H1 (cell line): ENCODE data around the gene ZSCAN20. TPM values are rescaled to one million over a fixed set of nuclear protein-coding genes. Genes with fewer than 3 reads are reported as not detected.

Experiments used
- CTCF ChIA-PET: fragments of 300-600 bp; sonication (Branson Sonifier 250); formaldehyde crosslinking; loops from one replicate; lab custom pipeline; 2021; ENCODE audit not compliant: partially characterized antibody; lab: Charles Lee
- POLR2A ChIA-PET: fragments of 300-600 bp; sonication (Branson Sonifier 250); formaldehyde crosslinking; loops from one replicate; lab custom pipeline; 2021; ENCODE audit warnings: inconsistent platforms; ENCODE audit not compliant: partially characterized antibody; lab: Charles Lee
- DNase-seq, 2 experiments: peaks; one replicate each; pipeline versions ENCODE4 v3.0.0 to v3.0.0-alpha.2; 2010 to 2022; ENCODE audit warnings: low spot score in 2 of 2, low read depth in 1 of 2, mixed read lengths in 1 of 2
- FAIRE-seq: peaks from 2 replicates; lab custom pipeline; 2011; peaks lifted over from hg19 to GRCh38; lab: Jason Lieb, UNC
- H2AFZ ChIP-seq: 2 replicates; pipeline ENCODE4 v1.8.1; 2012; ENCODE audit warnings: low read length, inconsistent platforms
- H2AK5ac ChIP-seq: 2 replicates; pipeline ENCODE4 v1.6.1; 2013; ENCODE audit warnings: low read depth, low read length
- H2BK120ac ChIP-seq: replicated peaks from 2 replicates; pipeline ENCODE3; 2013; ENCODE audit warnings: low read depth, low read length, inconsistent platforms
- H2BK12ac ChIP-seq: 2 replicates; pipeline ENCODE4 v1.6.1; 2013; ENCODE audit warnings: low read depth, low read length
- H2BK15ac ChIP-seq: 2 replicates; pipeline ENCODE4 v1.6.1; 2013; ENCODE audit warnings: low read length
- H2BK20ac ChIP-seq: 2 replicates; pipeline ENCODE4 v1.6.1; 2013; ENCODE audit warnings: low read length
- H2BK5ac ChIP-seq: 2 replicates; pipeline ENCODE4 v1.6.1; 2013; ENCODE audit warnings: low read depth, low read length
- H3K14ac ChIP-seq: 2 replicates; pipeline ENCODE4 v1.6.1; 2013; ENCODE audit warnings: inconsistent platforms; ENCODE audit not compliant: insufficient read length
- H3K18ac ChIP-seq: 2 replicates; pipeline ENCODE4 v1.6.1; 2013; ENCODE audit warnings: low read length; ENCODE audit errors: extremely low read depth
- H3K23ac ChIP-seq: 2 replicates; pipeline ENCODE4 v1.6.1; 2013; ENCODE audit warnings: inconsistent platforms; ENCODE audit not compliant: insufficient read length
- H3K23me2 ChIP-seq: 2 replicates; pipeline ENCODE4 v1.6.1; 2013; ENCODE audit warnings: low read depth, low read length
- H3K27ac ChIP-seq: 2 replicates; pipeline ENCODE4 v1.6.1; 2011; ENCODE audit warnings: low read depth, low read length, inconsistent platforms
- H3K27me3 ChIP-seq, 4 experiments: replicated peaks in 1 of 4; 1 replicate in 1 of 4; 2 replicates in 3 of 4; pipeline versions ENCODE4 v1.6.1 to v1.8.1; 2011 to 2013; ENCODE audit warnings: low read length in 3 of 4, mild to moderate bottlenecking in 3 of 4, inconsistent platforms in 2 of 4, mixed read lengths in 2 of 4, moderate library complexity in 1 of 4; ENCODE audit not compliant: control insufficient read depth in 3 of 4, insufficient read depth in 3 of 4; ENCODE audit errors: extremely low read depth in 1 of 4
- H3K36me3 ChIP-seq, 4 experiments: 2 replicates each; pipeline versions ENCODE4 v1.6.1 to v1.8.1; 2011 to 2013; ENCODE audit warnings: mild to moderate bottlenecking in 4 of 4, low read length in 3 of 4, moderate library complexity in 2 of 4, control low read depth in 1 of 4, inconsistent platforms in 1 of 4; ENCODE audit not compliant: insufficient read depth in 4 of 4, control insufficient read depth in 2 of 4
- H3K4ac ChIP-seq: replicated peaks from 2 replicates; pipeline ENCODE3; 2013; ENCODE audit warnings: low read length, low read depth, mixed read lengths, inconsistent platforms; ENCODE audit not compliant: insufficient read length
- H3K4me1 ChIP-seq, 4 experiments: replicated peaks in 1 of 4; 1 replicate in 1 of 4; 2 replicates in 3 of 4; pipeline versions ENCODE4 v1.6.1 to v1.8.1; 2011 to 2013; ENCODE audit warnings: low read length in 3 of 4, inconsistent platforms in 2 of 4, mixed read lengths in 1 of 4; ENCODE audit not compliant: insufficient read depth in 4 of 4, control insufficient read depth in 3 of 4
- H3K4me2 ChIP-seq, 2 experiments: 2 replicates each; pipeline versions ENCODE4 v1.6.1 to v1.8.1; 2011 to 2013; ENCODE audit warnings: low read depth in 2 of 2, low read length in 2 of 2, control low read depth in 1 of 2, inconsistent platforms in 1 of 2, mild to moderate bottlenecking in 1 of 2; ENCODE audit not compliant: insufficient read depth in 1 of 2
- H3K4me3 ChIP-seq, 4 experiments: fragments of 200-600, 300-600 bp in 1 of 4; sonication (generic), shearing (Covaris generic), sonication (Bioruptor Twin) in 1 of 4; 2 replicates each; pipeline versions ENCODE4 v1.5.1 to v1.8.1; 2011 to 2016; ENCODE audit warnings: low read length in 4 of 4, low read depth in 3 of 4, control low read depth in 2 of 4, inconsistent platforms in 2 of 4, mild to moderate bottlenecking in 2 of 4, mixed read lengths in 1 of 4, moderate library complexity in 1 of 4; ENCODE audit not compliant: insufficient read depth in 2 of 4; ENCODE audit errors: extremely low read depth in 1 of 4
- H3K56ac ChIP-seq: replicated peaks from 2 replicates; pipeline ENCODE3; 2013; ENCODE audit warnings: low read depth, mild to moderate bottlenecking, mixed read lengths, low read length, inconsistent platforms; ENCODE audit not compliant: insufficient read length
- H3K79me1 ChIP-seq: 2 replicates; pipeline ENCODE4 v1.6.1; 2013; ENCODE audit warnings: low read depth, low read length, control low read depth
- H3K79me2 ChIP-seq, 2 experiments: 2 replicates each; pipeline versions ENCODE4 v1.6.1 to v1.8.1; 2012 to 2013; ENCODE audit warnings: low read length in 2 of 2, mild to moderate bottlenecking in 2 of 2, inconsistent platforms in 1 of 2; ENCODE audit not compliant: insufficient read depth in 2 of 2, control insufficient read depth in 1 of 2
- H3K9ac ChIP-seq, 4 experiments: replicated peaks in 1 of 4; 1 replicate in 1 of 4; 2 replicates in 3 of 4; pipeline versions ENCODE4 v1.6.1 to v1.8.1; 2011 to 2013; ENCODE audit warnings: low read depth in 3 of 4, low read length in 3 of 4, control low read depth in 2 of 4, mild to moderate bottlenecking in 2 of 4, moderate library complexity in 2 of 4, inconsistent platforms in 1 of 4; ENCODE audit errors: extremely low read depth in 1 of 4
- H3K9me3 ChIP-seq, 2 experiments: 2 replicates each; pipeline versions ENCODE4 v1.6.1 to v1.8.1; 2012 to 2013; ENCODE audit warnings: mild to moderate bottlenecking in 2 of 2, moderate library complexity in 2 of 2, control low read depth in 1 of 2, inconsistent platforms in 1 of 2, low read depth in 1 of 2, low read length in 1 of 2, mixed read lengths in 1 of 2; ENCODE audit not compliant: insufficient read depth in 2 of 2
- H4K20me1 ChIP-seq, 2 experiments: replicated peaks in 1 of 2; 2 replicates each; pipeline versions ENCODE3 to v1.8.1; 2011 to 2013; ENCODE audit warnings: inconsistent platforms in 2 of 2, low read length in 2 of 2, mild to moderate bottlenecking in 1 of 2; ENCODE audit not compliant: insufficient read depth in 2 of 2, control insufficient read depth in 1 of 2
- H4K5ac ChIP-seq: 2 replicates; pipeline ENCODE4 v1.6.1; 2013; ENCODE audit warnings: low read length, low read depth, mixed read lengths, inconsistent platforms; ENCODE audit not compliant: insufficient read length
- H4K8ac ChIP-seq: 2 replicates; pipeline ENCODE4 v1.8.0; 2013; ENCODE audit warnings: mild to moderate bottlenecking, moderate library complexity, low read length, inconsistent platforms; ENCODE audit not compliant: insufficient read depth; ENCODE audit errors: extremely low read depth
- H4K91ac ChIP-seq: replicated peaks from 2 replicates; pipeline ENCODE3; 2013; ENCODE audit warnings: low read length, mixed read lengths, inconsistent platforms; ENCODE audit not compliant: insufficient read length
- ASH2L ChIP-seq: fragments of 200-600, 300-600 bp; sonication (generic); IDR thresholded peaks from one replicate; pipeline ENCODE4 v1.7.1; 2017; ENCODE audit warnings: low read length
- BACH1 ChIP-seq: IDR thresholded peaks from 2 replicates; pipeline ENCODE4 v1.6.1; 2012; ENCODE audit warnings: low read length, improper control_type of control experiment
- EZH2 ChIP-seq: fragments of 200-600 bp; sonication (generic); IDR thresholded peaks from 2 replicates; pipeline ENCODE4 v1.7.1; 2012; ENCODE audit warnings: low read depth, mild to moderate bottlenecking, moderate library complexity, low read length, inconsistent platforms; ENCODE audit not compliant: severe bottlenecking
- HDAC2 ChIP-seq, 2 experiments: fragments of 300-600 bp in 1 of 2; sonication (generic) in 1 of 2; IDR thresholded peaks; 2 replicates each; pipeline ENCODE4 v1.6.1; 2011 to 2012; ENCODE audit warnings: low read depth in 2 of 2, low read length in 2 of 2, mild to moderate bottlenecking in 2 of 2, moderate library complexity in 2 of 2, borderline replicate concordance in 1 of 2, inconsistent platforms in 1 of 2
- KDM5A ChIP-seq: fragments of 200-600 bp; IDR thresholded peaks from 2 replicates; pipeline ENCODE4 v1.7.1; 2012; ENCODE audit warnings: mild to moderate bottlenecking, low read length, inconsistent platforms, mixed read lengths
- NANOG ChIP-seq: IDR thresholded peaks from 2 replicates; pipeline ENCODE4 v1.6.1; 2011; ENCODE audit warnings: low read length, low read depth, mild to moderate bottlenecking, inconsistent platforms; ENCODE audit not compliant: insufficient read depth, poor library complexity, severe bottlenecking
- RBBP5 ChIP-seq: IDR thresholded peaks from 2 replicates; pipeline ENCODE4 v1.7.1; 2012; ENCODE audit warnings: low read depth, mild to moderate bottlenecking, inconsistent platforms, low read length, moderate library complexity, borderline replicate concordance
- RXRA ChIP-seq: IDR thresholded peaks from 2 replicates; pipeline ENCODE4 v1.6.1; 2011; ENCODE audit warnings: low read depth, mild to moderate bottlenecking, low read length, moderate library complexity; ENCODE audit not compliant: insufficient read depth
- SIX5 ChIP-seq: IDR thresholded peaks from 2 replicates; pipeline ENCODE4 v1.6.1; 2011; ENCODE audit warnings: mild to moderate bottlenecking, low read depth, low read length
- SP2 ChIP-seq: IDR thresholded peaks from 2 replicates; pipeline ENCODE4 v1.6.1; 2012; ENCODE audit warnings: mild to moderate bottlenecking, low read length, inconsistent platforms
- TEAD4 ChIP-seq: IDR thresholded peaks from 2 replicates; pipeline ENCODE4 v1.6.1; 2012; ENCODE audit warnings: low read depth, low read length, inconsistent platforms, mixed read lengths
- YY1 ChIP-seq: IDR thresholded peaks from 2 replicates; pipeline ENCODE4 v1.6.1; 2011; ENCODE audit warnings: low read depth, mild to moderate bottlenecking, low read length
- WGBS, 2 experiments: shearing (Covaris generic) in 1 of 2; methylation state at CpG; one replicate each; pipeline versions ENCODE4 v1.1.6 to v1.1.7; 2013 to 2015; ENCODE audit warnings: low lambda C conversion rate in 2 of 2, mixed read lengths in 2 of 2, inconsistent platforms in 1 of 2, low coverage in 1 of 2, missing lambda C conversion rate in 1 of 2; ENCODE audit not compliant: insufficient replicate concordance in 2 of 2, insufficient coverage in 1 of 2, insufficient read length in 1 of 2; ENCODE audit errors: extremely low coverage in 1 of 2, missing lambda C conversion rate in 1 of 2; 5-methylcytosine and 5-hydroxymethylcytosine counted together
- polyA plus RNA-seq, 7 experiments: library from polyadenylated mRNA; depleted of rRNA in 3 of 7; stranded (reverse) in 5 of 7; unstranded in 2 of 7; fragments of >200 nt in 5 of 7; fragments of 200-250 nt in 2 of 7; gene quantifications; 1 replicate in 5 of 7; 2 replicates in 1 of 7; 4 replicates in 1 of 7; pipeline versions ENCODE4 v1.2.1 to v1.2.3, GENCODE V29; 2011 to 2013; ENCODE audit warnings: missing spikeins in 2 of 7, mixed read lengths in 2 of 7
- total RNA-seq: library from RNA; stranded (reverse); fragmentation: NEBNext Ultra II Directional; extraction: Animal tissue kit (Norgen Biotek cat#: 25700); gene quantifications from 2 replicates; pipeline ENCODE4 v1.2.1, GENCODE V29; 2021
- TF ChIP-seq, protein P1 (sequence below): IDR thresholded peaks from 2 replicates; pipeline ENCODE4 v1.6.1; 2012; ENCODE audit warnings: inconsistent platforms
- TF ChIP-seq, protein P2 (sequence below): IDR thresholded peaks from 2 replicates; pipeline ENCODE4 v1.6.1; 2011; ENCODE audit warnings: low read depth, mild to moderate bottlenecking, low read length; ENCODE audit not compliant: insufficient read depth

ZSCAN20 gene
- total and polyA plus RNA-seq, 2 of the 8 experiments (the other 6 are each of a cell fraction or from before 2014, with no cell fraction given), result 0.70 to 3.4 TPM

DNA sequence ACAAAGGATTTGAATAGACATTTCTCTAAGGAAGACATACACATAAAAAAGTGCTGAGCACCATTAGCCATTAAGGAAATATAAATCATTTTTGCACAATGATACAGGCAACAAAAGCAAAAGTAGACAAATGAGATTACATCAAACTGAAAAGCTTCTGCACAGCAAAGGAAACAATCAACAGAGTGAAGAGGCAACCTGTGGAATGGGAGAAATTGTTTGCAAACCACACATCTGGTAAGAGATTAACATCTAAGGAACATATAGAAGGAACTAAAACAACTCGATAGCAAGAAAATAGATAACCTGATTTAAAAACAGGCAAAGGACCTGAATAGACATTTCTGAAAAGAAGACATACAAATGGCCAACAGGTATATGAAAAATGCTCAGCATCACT lies 57.5 kb downstream of the ZSCAN20 start:
- Histone ChIP-seq H3K79me2 (no peaks in the 10 kb centered on the region), H3K36me3 (peaks cover 0 to 4% (median 2%) of the 10 kb centered on the region in 4 experiments; a peak in 2 of 8 replicates), H3K4ac (no peak overlapping the region), H2BK120ac (no peak overlapping the region), H3K56ac (no peak overlapping the region), H4K20me1 (peaks cover 0 to 3% of the 10 kb centered on the region in 2 experiments), H3K23me2 (no peaks in the 10 kb centered on the region), H2BK5ac (no peak overlapping the region), H3K4me1 (no peaks in the 10 kb centered on the region), H3K4me2 (no peak overlapping the region), H3K4me3 (no peak overlapping the region), H2AK5ac (no peak overlapping the region), H2AFZ (no peak overlapping the region), H3K27ac (no peak overlapping the region), H3K9me3 (no peaks in the 10 kb centered on the region), H3K23ac (no peak overlapping the region), H2BK12ac (no peak overlapping the region), H2BK15ac (no peak overlapping the region), H3K79me1 (no peaks in the 10 kb centered on the region), H2BK20ac (no peak overlapping the region), H3K14ac (no peak overlapping the region), H3K18ac (no peak overlapping the region), H3K27me3 (no peaks in the 10 kb centered on the region), H4K5ac (no peak overlapping the region), H4K8ac (no peak overlapping the region), H4K91ac (no peak overlapping the region), H3K9ac (no peak overlapping the region)
- DNase-seq, result no peak
- CTCF ChIA-PET, result no interaction called here
- no peak for FAIRE-seq
- POLR2A ChIA-PET, result no interaction called here
- 82% methylated on average over 1 of the region's 1 CpG; no CpG with 5 or more reads in 1 of the 2 experiments for WGBS, 2 experiments
- TF ChIP-seq SP2, result no peak
- TF ChIP-seq ASH2L, result no peak
- TF ChIP-seq RBBP5, result no peak
- TF ChIP-seq, protein P1, sequence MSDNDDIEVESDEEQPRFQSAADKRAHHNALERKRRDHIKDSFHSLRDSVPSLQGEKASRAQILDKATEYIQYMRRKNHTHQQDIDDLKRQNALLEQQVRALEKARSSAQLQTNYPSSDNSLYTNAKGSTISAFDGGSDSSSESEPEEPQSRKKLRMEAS, result no peak
- no peak for TF ChIP-seq RXRA
- TF ChIP-seq YY1, result no peak
- TF ChIP-seq BACH1, result no peak
- TF ChIP-seq, protein P2, sequence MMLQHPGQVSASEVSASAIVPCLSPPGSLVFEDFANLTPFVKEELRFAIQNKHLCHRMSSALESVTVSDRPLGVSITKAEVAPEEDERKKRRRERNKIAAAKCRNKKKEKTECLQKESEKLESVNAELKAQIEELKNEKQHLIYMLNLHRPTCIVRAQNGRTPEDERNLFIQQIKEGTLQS, result no peak
- no peak for TF ChIP-seq NANOG
- no peak for TF ChIP-seq HDAC2 (IDR thresholded peaks at IDR 0.05; ENCODE audit: borderline replicate concordance in 1 of 2, low read depth in 2 of 2, low read length in 2 of 2)
- TF ChIP-seq EZH2, result no peak
- TF ChIP-seq TEAD4, result no peak
- TF ChIP-seq KDM5A, result no peak
- TF ChIP-seq SIX5, result no peak
